Endodermal cell (in vitro differentiated cells): ENCODE data around the gene CRISPLD2. TPM values are rescaled to one million over a fixed set of nuclear protein-coding genes. Genes with fewer than 3 reads are reported as not detected.
A peak's percentile ranks its signal among the peaks of the same experiment; 100 is the strongest.

Experiments used
- DNase-seq: peaks from one replicate; pipeline ENCODE4 v3.0.0-alpha.2; 2017
- H3K27ac ChIP-seq: 2 replicates; pipeline ENCODE4 v1.5.1; 2013; ENCODE audit warnings: mild to moderate bottlenecking, low read depth, low read length, moderate library complexity
- H3K27me3 ChIP-seq: 2 replicates; pipeline ENCODE4 v1.6.1; 2013; ENCODE audit warnings: mild to moderate bottlenecking, low read length, moderate library complexity; ENCODE audit not compliant: insufficient read depth, control insufficient read depth, poor library complexity, severe bottlenecking
- H3K36me3 ChIP-seq: 2 replicates; pipeline ENCODE4 v1.7.0; 2013; ENCODE audit warnings: mild to moderate bottlenecking, low read length, moderate library complexity; ENCODE audit not compliant: control insufficient read depth, insufficient read depth
- H3K4me1 ChIP-seq: one replicate; pipeline ENCODE4 v1.7.0; 2013; ENCODE audit warnings: low read length; ENCODE audit not compliant: control insufficient read depth, insufficient read depth
- H3K4me3 ChIP-seq: 2 replicates; pipeline ENCODE4 v1.5.1; 2013; ENCODE audit warnings: mild to moderate bottlenecking, low read length, moderate library complexity
- H3K9ac ChIP-seq: 2 replicates; pipeline ENCODE4 v1.6.1; 2013; ENCODE audit warnings: mild to moderate bottlenecking, low read length, moderate library complexity; ENCODE audit not compliant: poor library complexity, severe bottlenecking; ENCODE audit errors: extremely low read depth
- H3K9me3 ChIP-seq: 2 replicates; pipeline ENCODE4 v1.6.1; 2013; ENCODE audit warnings: mild to moderate bottlenecking, low read length, moderate library complexity; ENCODE audit not compliant: control insufficient read depth
- H3K27ac Mint-ChIP-seq: 2 replicates; pipeline ENCODE4 v1.8.0; 2020; ENCODE audit warnings: mixed read lengths
- H3K27me3 Mint-ChIP-seq: 2 replicates; pipeline ENCODE4 v1.8.0; 2021; ENCODE audit warnings: mild to moderate bottlenecking, mixed read lengths; ENCODE audit not compliant: insufficient read depth
- H3K36me3 Mint-ChIP-seq: 2 replicates; pipeline ENCODE4 v1.8.0; 2020; ENCODE audit warnings: low read depth, mixed read lengths
- H3K4me1 Mint-ChIP-seq: 2 replicates; pipeline ENCODE4 v1.8.0; 2020; ENCODE audit warnings: mixed read lengths
- H3K4me3 Mint-ChIP-seq: 2 replicates; pipeline ENCODE4 v1.8.0; 2020; ENCODE audit warnings: mild to moderate bottlenecking, moderate library complexity, mixed read lengths
- H3K9me3 Mint-ChIP-seq: 2 replicates; pipeline ENCODE4 v1.8.0; 2020; ENCODE audit warnings: mild to moderate bottlenecking, mixed read lengths
- WGBS, 2 experiments: methylation state at CpG; one replicate each; pipeline versions ENCODE4 v1.1.5 to v1.1.7; 2013; ENCODE audit warnings: missing lambda C conversion rate in 2 of 2, mixed read lengths in 1 of 2; ENCODE audit not compliant: insufficient coverage in 1 of 2, insufficient read length in 1 of 2; 5-methylcytosine and 5-hydroxymethylcytosine counted together
- total RNA-seq, 2 donors: library from RNA; stranded (reverse); fragmentation: NEBNext Ultra II Directional in 1 of 2; extraction: Animal tissue kit (Norgen Biotek cat#: 25700) in 1 of 2; gene quantifications; 2 replicates in 1 of 2; 3 replicates in 1 of 2; pipeline ENCODE4 v1.2.1, GENCODE V29; 2021
- TF ChIP-seq, protein P1 (sequence below): fragments of 200-600 bp; sonication (generic); conservative IDR thresholded peaks from 2 replicates; pipeline ENCODE4 v1.5.0; 2021; ENCODE audit warnings: antibody characterized with exemption, mild to moderate bottlenecking

CRISPLD2 gene
- total RNA-seq, 2 donors from 2014 or later: 5.0 to 9.3 TPM

DNA sequence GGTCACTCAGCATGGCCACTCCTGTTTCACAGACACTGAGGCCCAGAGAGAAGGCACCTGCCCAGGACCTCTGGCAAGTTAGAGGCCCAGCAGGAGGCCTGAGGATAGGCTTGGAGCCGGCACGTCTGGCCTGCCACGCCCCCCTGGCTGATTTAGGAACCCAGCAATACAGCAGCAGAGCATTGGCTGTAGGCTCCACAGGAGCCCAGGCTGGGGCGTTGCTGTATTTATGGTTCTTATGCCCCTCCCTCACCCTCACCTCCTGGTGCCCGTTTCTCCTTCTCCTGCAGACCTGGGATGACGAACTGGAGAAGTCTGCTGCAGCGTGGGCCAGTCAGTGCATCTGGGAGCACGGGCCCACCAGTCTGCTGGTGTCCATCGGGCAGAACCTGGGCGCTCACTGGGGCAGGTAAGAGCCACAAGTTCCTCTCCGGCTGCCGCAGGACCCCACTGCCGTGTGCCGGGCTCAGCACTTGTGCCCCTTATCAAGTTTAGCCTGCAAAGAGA, 25.8 kb downstream of the CRISPLD2 start:
- TF ChIP-seq, protein P1, sequence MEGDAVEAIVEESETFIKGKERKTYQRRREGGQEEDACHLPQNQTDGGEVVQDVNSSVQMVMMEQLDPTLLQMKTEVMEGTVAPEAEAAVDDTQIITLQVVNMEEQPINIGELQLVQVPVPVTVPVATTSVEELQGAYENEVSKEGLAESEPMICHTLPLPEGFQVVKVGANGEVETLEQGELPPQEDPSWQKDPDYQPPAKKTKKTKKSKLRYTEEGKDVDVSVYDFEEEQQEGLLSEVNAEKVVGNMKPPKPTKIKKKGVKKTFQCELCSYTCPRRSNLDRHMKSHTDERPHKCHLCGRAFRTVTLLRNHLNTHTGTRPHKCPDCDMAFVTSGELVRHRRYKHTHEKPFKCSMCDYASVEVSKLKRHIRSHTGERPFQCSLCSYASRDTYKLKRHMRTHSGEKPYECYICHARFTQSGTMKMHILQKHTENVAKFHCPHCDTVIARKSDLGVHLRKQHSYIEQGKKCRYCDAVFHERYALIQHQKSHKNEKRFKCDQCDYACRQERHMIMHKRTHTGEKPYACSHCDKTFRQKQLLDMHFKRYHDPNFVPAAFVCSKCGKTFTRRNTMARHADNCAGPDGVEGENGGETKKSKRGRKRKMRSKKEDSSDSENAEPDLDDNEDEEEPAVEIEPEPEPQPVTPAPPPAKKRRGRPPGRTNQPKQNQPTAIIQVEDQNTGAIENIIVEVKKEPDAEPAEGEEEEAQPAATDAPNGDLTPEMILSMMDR: no peak
- peaks cover 29% of the 10 kb centered on the region for H3K27me3 ChIP-seq
- H3K36me3 ChIP-seq: no peaks in the 10 kb centered on the region
- Mint-ChIP-seq H3K36me3 (peaks cover 2% of the 10 kb centered on the region), H3K9me3 (peaks cover under 1% of the 10 kb centered on the region), H3K27me3 (peaks cover 37% of the 10 kb centered on the region), H3K4me3 (no peak overlapping the region), H3K27ac (no peak overlapping the region), H3K4me1 (peaks cover 34% of the 10 kb centered on the region)
- 79 to 80% methylated on average over 12 to 14 of the region's 14 CpGs for WGBS, 2 experiments
- H3K4me3 ChIP-seq: no peak overlapping the region
- no peak overlapping the region for H3K27ac ChIP-seq
- no peaks in the 10 kb centered on the region for H3K9me3 ChIP-seq
- no peak overlapping the region for H3K9ac ChIP-seq
- peaks cover 3% of the 10 kb centered on the region for H3K4me1 ChIP-seq
- DNase-seq: peak; percentile 78

DNA sequence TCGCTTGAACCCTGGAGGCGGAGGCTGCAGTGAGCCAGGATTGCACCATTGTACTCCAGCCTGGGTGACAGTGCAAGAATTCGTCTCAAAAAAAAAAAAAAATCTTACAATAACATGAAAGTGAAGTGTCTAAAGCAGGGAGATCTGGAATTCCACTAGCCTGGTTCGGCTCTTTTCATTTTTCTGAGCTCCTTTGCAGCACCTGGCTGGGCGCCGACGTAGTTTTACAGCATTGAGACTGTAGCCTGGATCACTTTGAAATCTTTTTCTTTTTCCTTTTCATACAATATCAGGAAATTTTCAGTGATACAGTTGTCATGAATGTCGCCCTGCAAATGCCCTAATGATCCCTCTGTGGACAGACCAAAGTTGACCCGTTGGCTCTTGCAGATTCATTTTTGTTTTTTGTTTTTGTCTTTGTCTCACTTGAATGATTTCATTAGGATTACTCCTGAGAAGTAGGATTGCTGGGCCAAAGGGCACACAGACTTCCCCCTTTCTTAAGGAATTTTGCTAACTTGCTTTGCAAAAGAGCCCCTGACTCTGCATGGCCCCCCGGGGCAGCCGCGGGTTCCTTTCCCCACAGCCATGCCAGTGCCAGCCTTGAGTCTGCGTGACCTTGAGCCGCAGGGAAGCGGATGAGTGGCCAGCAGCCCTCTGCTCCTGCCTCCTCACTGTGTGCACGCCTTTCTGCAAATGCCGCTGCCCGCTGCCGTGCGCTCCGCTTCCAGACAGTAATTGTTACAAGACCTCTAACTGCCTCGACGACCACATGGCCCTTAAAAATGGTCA, 28.0 kb downstream of the CRISPLD2 start:
- Histone ChIP-seq H3K9ac (no peak overlapping the region), H3K27ac (peak overlapping the region; percentile 44), H3K4me3 (no peak overlapping the region), H3K9me3 (no peaks in the 10 kb centered on the region), H3K4me1 (peaks cover 1% of the 10 kb centered on the region), H3K36me3 (no peaks in the 10 kb centered on the region), H3K27me3 (peaks cover 24% of the 10 kb centered on the region)
- WGBS, 2 experiments: 70 to 71% methylated on average over 22 to 23 of the region's 23 CpGs
- Mint-ChIP-seq H3K4me3 (no peak overlapping the region), H3K27me3 (peaks cover 37% of the 10 kb centered on the region), H3K27ac (no peak overlapping the region), H3K36me3 (peaks cover 7% of the 10 kb centered on the region), H3K4me1 (peaks cover 30% of the 10 kb centered on the region), H3K9me3 (peaks cover 4% of the 10 kb centered on the region)
- DNase-seq: no peak
- TF ChIP-seq, protein P1: no peak

DNA sequence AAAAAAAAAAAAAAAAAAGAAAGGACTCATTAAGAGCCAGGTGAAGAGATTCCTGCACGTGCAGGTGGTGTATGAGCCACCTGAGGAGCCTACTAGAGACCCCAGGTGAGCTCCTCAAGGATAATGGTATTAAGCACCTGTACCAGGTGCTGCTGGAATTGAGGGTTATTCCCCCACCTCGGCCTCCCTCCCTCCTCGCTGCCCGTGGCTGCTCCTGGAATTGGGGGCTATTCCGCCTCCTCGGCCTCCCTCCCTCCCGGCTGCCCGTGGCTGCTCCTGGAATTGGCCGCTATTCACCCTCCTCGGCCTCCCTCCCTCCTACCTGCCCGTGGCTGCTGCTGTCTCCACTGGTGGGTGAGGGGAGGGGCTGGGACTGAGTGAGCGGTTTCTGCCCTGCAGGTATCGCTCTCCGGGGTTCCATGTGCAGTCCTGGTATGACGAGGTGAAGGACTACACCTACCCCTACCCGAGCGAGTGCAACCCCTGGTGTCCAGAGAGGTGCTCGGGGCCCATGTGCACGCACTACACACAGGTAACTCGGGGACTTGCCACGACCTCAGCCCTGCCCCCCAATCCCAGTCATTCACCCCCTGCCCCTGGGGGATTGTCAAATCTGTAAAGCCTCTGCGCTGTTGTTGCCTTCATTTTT, 29.3 kb downstream of the CRISPLD2 start:
- DNase-seq: no peak
- no peak overlapping the region for H3K27ac Mint-ChIP-seq
- Histone ChIP-seq H3K4me3 (no peak overlapping the region), H3K9me3 (no peaks in the 10 kb centered on the region), H3K27me3 (peaks cover 12% of the 10 kb centered on the region), H3K36me3 (no peaks in the 10 kb centered on the region), H3K27ac (no peak overlapping the region), H3K4me1 (no peaks in the 10 kb centered on the region), H3K9ac (no peak overlapping the region)
- peaks cover 27% of the 10 kb centered on the region for H3K27me3 Mint-ChIP-seq
- WGBS, 2 experiments: 77 to 88% methylated on average over 7 to 19 of the region's 22 CpGs
- peaks cover 7% of the 10 kb centered on the region for H3K36me3 Mint-ChIP-seq
- TF ChIP-seq, protein P1: no peak
- peaks cover 4% of the 10 kb centered on the region for H3K9me3 Mint-ChIP-seq
- H3K4me3 Mint-ChIP-seq: no peak overlapping the region
- peaks cover 19% of the 10 kb centered on the region for H3K4me1 Mint-ChIP-seq
